Neural cell (in vitro differentiated cells): ENCODE measurements around the gene LCE1F. TPM values are rescaled to one million over a fixed set of nuclear protein-coding genes. Genes with fewer than 3 reads are reported as not detected.

Source experiments
- H2AFZ ChIP-seq: fragments of 200-600, 300-800 bp; sonication (generic), shearing (Covaris generic); 2 replicates; pipeline ENCODE4 v1.6.0; 2014; ENCODE audit warnings: low read depth, mild to moderate bottlenecking, antibody characterized with exemption, low read length, moderate library complexity
- H3F3A ChIP-seq: fragments of 200-600 bp; shearing (Covaris generic); 2 replicates; pipeline ENCODE4 v1.6.1; 2016; ENCODE audit warnings: mild to moderate bottlenecking, moderate library complexity, mixed read lengths, antibody characterized with exemption, low read length; ENCODE audit not compliant: insufficient read depth, poor library complexity, severe bottlenecking
- H3K27ac ChIP-seq: fragments of 200-600, 300-800 bp; sonication (generic), shearing (Covaris generic); 2 replicates; pipeline ENCODE4 v1.5.1; 2014; ENCODE audit warnings: mild to moderate bottlenecking, low read length, moderate library complexity
- H3K27me3 ChIP-seq: fragments of 300-800, 200-600 bp; sonication (generic), shearing (Covaris generic); 2 replicates; pipeline ENCODE4 v1.6.0; 2014; ENCODE audit warnings: mild to moderate bottlenecking, low read depth, low read length, moderate library complexity; ENCODE audit not compliant: insufficient read depth
- H3K36me3 ChIP-seq: fragments of 300-800, 200-600 bp; sonication (generic), shearing (Covaris generic); 2 replicates; pipeline ENCODE4 v1.5.1; 2014; ENCODE audit warnings: mild to moderate bottlenecking, antibody characterized with exemption, low read length, moderate library complexity; ENCODE audit not compliant: insufficient read depth
- H3K4me2 ChIP-seq: fragments of 300-800, 200-600 bp; sonication (generic), shearing (Covaris generic); 2 replicates; pipeline ENCODE4 v1.6.0; 2014; ENCODE audit warnings: mild to moderate bottlenecking, low read length
- H3K4me3 ChIP-seq: fragments of 300-800, 200-600 bp; sonication (generic), shearing (Covaris generic); 2 replicates; pipeline ENCODE4 v1.5.1; 2014; ENCODE audit warnings: mild to moderate bottlenecking, low read length, moderate library complexity
- H3K79me2 ChIP-seq: fragments of 200-600 bp; shearing (Covaris generic); replicated peaks from 2 replicates; pipeline ENCODE4 v1.6.0; 2014; ENCODE audit warnings: mild to moderate bottlenecking, low read length, moderate library complexity; ENCODE audit not compliant: insufficient read depth
- H3K9ac ChIP-seq: fragments of 300-800, 200-600 bp; sonication (generic), shearing (Covaris generic); 2 replicates; pipeline ENCODE4 v1.6.1; 2016; ENCODE audit warnings: mild to moderate bottlenecking, low read length, mixed read lengths
- H3K9me2 ChIP-seq: fragments of 200-600 bp; shearing (Covaris generic); 2 replicates; pipeline ENCODE4 v1.6.1; 2016; ENCODE audit warnings: mild to moderate bottlenecking, low read length, mixed read lengths; ENCODE audit not compliant: insufficient read depth
- H3K9me3 ChIP-seq: fragments of 200-600, 300-800 bp; sonication (generic), shearing (Covaris generic); 2 replicates; pipeline ENCODE4 v1.6.1; 2016; ENCODE audit warnings: mild to moderate bottlenecking, mixed run types, low read length, moderate library complexity, mixed read lengths
- H4K20me1 ChIP-seq: fragments of 200-600 bp; shearing (Covaris generic); 2 replicates; pipeline ENCODE4 v1.6.1; 2016; ENCODE audit warnings: mild to moderate bottlenecking, mixed run types; ENCODE audit not compliant: insufficient read depth
- EP300 ChIP-seq: fragments of 450-650 bp; conservative IDR thresholded peaks from 2 replicates; pipeline ENCODE4 v1.6.1; 2014; ENCODE audit warnings: antibody characterized with exemption, mild to moderate bottlenecking, moderate library complexity; ENCODE audit not compliant: poor library complexity, severe bottlenecking
- EZH2 ChIP-seq: fragments of 200-600, 300-800 bp; shearing (Covaris generic), sonication (generic); IDR thresholded peaks from 2 replicates; pipeline ENCODE4 v1.6.1; 2014; ENCODE audit warnings: antibody characterized with exemption, low read length, borderline replicate concordance, mild to moderate bottlenecking; ENCODE audit not compliant: insufficient read depth, poor library complexity, severe bottlenecking
- MXI1 ChIP-seq: fragments of 450-650 bp; conservative IDR thresholded peaks from 2 replicates; pipeline ENCODE4 v1.6.1; 2014; ENCODE audit warnings: antibody characterized with exemption, mild to moderate bottlenecking; ENCODE audit not compliant: poor library complexity, severe bottlenecking
- POLR2AphosphoS5 ChIP-seq: IDR thresholded peaks from 2 replicates; pipeline ENCODE4 v1.6.1; 2012
- RAD21 ChIP-seq: fragments of 450-650 bp; conservative IDR thresholded peaks from 2 replicates; pipeline ENCODE4 v1.6.1; 2014; ENCODE audit warnings: antibody characterized with exemption, mild to moderate bottlenecking, moderate library complexity
- SMC3 ChIP-seq: fragments of 450-650 bp; conservative IDR thresholded peaks from 2 replicates; pipeline ENCODE4 v1.6.1; 2014; ENCODE audit warnings: antibody characterized with exemption, mild to moderate bottlenecking, moderate library complexity; ENCODE audit not compliant: poor library complexity
- TAF1 ChIP-seq: IDR thresholded peaks from 2 replicates; pipeline ENCODE4 v1.6.1; 2012; ENCODE audit warnings: low read depth
- polyA plus RNA-seq: library from polyadenylated mRNA; depleted of rRNA; stranded (reverse); fragments of >200 nt; gene quantifications from 2 replicates; pipeline ENCODE4 v1.2.3, GENCODE V29; 2014
- TF ChIP-seq, protein P1 (sequence below): fragments of 450-650 bp; IDR thresholded peaks from 2 replicates; pipeline ENCODE4 v1.5.1; 2014; ENCODE audit warnings: antibody characterized with exemption, mild to moderate bottlenecking, moderate library complexity; ENCODE audit not compliant: poor library complexity, severe bottlenecking
- TF ChIP-seq, protein P2 (sequence below): IDR thresholded peaks from 2 replicates; pipeline ENCODE4 v1.6.1; 2012; ENCODE audit warnings: borderline replicate concordance

The LCE1F gene
- polyA plus RNA-seq, 1 donor from 2014 or later, result not detected

DNA sequence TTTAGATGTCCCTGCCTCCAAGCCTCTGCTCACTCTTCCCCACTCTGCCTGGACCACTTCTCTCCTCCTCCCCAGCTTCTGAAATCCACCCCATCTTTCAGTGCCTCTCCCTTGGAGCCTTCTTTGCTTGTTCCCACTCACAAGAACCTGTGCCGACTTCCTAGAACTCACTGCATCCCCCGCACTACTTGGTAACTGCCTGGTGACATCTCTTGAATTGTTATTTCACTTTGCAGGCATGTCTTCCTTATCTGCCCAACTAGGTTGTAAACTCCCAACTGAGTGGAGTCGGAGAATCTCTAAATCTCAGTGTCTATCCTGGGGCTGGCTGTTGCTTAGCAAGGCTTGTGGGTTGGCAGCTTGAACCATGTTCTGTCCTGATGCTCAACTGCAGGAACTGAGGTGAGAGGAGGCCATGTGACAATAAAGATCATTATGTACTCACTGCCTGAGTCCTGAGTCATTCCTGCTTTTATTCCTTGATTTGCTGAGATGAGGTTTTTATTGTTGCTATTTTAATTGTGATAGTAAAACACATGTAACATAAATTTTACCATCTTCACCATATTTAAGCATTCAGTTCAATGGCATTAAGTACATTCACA, 13.2 kb upstream of the LCE1F start:
- Histone ChIP-seq H3K79me2 (no peaks in the 10 kb centered on the region), H3K27me3 (no peaks in the 10 kb centered on the region), H3K9ac (no peak overlapping the region), H2AFZ (no peak overlapping the region), H3K9me3 (peaks cover 6% of the 10 kb centered on the region), H4K20me1 (no peaks in the 10 kb centered on the region), H3K27ac (no peak overlapping the region), H3K4me3 (no peak overlapping the region), H3K9me2 (no peaks in the 10 kb centered on the region), H3K4me2 (no peak overlapping the region), H3K36me3 (no peaks in the 10 kb centered on the region), H3F3A (no peaks in the 10 kb centered on the region)
- TF ChIP-seq SMC3, result no peak
- no peak for TF ChIP-seq POLR2AphosphoS5
- TF ChIP-seq, protein P1, sequence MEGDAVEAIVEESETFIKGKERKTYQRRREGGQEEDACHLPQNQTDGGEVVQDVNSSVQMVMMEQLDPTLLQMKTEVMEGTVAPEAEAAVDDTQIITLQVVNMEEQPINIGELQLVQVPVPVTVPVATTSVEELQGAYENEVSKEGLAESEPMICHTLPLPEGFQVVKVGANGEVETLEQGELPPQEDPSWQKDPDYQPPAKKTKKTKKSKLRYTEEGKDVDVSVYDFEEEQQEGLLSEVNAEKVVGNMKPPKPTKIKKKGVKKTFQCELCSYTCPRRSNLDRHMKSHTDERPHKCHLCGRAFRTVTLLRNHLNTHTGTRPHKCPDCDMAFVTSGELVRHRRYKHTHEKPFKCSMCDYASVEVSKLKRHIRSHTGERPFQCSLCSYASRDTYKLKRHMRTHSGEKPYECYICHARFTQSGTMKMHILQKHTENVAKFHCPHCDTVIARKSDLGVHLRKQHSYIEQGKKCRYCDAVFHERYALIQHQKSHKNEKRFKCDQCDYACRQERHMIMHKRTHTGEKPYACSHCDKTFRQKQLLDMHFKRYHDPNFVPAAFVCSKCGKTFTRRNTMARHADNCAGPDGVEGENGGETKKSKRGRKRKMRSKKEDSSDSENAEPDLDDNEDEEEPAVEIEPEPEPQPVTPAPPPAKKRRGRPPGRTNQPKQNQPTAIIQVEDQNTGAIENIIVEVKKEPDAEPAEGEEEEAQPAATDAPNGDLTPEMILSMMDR, result no peak
- TF ChIP-seq EP300, result no peak

DNA sequence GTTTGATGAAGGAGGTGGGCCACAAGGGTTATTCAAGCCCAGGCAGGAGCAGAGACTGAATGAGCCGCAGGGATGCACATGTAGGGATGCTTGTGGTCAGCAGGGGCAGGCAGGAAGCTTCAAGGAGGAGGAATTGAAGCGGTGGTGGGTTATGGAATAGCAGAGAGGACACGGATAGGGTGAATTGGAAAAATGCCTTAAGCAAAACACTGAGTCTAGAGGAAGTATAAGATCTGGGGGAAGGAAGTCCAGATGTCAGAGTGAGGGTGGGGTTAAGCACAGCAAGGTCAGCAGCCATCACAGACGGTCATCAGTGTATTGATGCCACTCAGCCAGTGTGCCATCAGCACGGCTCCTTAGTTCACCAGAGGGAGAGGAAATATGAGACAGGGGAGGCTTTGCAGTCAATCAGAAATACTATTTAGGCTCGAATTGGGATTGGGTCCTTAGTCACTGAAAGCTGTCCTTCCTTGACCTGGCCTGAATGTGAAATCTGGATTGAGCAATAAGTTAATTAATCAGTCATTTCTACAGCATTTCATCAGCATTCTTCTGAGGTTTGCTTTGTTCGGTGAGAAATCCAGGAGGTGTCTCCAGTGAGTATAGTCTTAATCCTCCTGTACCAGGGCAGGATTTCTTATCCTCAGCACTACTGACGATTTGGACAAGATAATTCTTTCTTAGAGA, 6.0 kb upstream of the LCE1F start:
- no peaks in the 10 kb centered on the region for H3K79me2 ChIP-seq
- H3K9ac ChIP-seq, result no peak overlapping the region
- no peak for TF ChIP-seq EZH2
- TF ChIP-seq, protein P1, result no peak
- TF ChIP-seq SMC3, result no peak
- no peak overlapping the region for H2AFZ ChIP-seq
- H3K9me3 ChIP-seq, result peaks cover 3% of the 10 kb centered on the region
- no peaks in the 10 kb centered on the region for H3K27me3 ChIP-seq
- no peak overlapping the region for H3K27ac ChIP-seq
- H3F3A ChIP-seq, result no peaks in the 10 kb centered on the region
- no peak overlapping the region for H3K4me2 ChIP-seq
- H3K9me2 ChIP-seq, result no peaks in the 10 kb centered on the region
- no peaks in the 10 kb centered on the region for H4K20me1 ChIP-seq
- no peaks in the 10 kb centered on the region for H3K36me3 ChIP-seq
- no peak overlapping the region for H3K4me3 ChIP-seq

DNA sequence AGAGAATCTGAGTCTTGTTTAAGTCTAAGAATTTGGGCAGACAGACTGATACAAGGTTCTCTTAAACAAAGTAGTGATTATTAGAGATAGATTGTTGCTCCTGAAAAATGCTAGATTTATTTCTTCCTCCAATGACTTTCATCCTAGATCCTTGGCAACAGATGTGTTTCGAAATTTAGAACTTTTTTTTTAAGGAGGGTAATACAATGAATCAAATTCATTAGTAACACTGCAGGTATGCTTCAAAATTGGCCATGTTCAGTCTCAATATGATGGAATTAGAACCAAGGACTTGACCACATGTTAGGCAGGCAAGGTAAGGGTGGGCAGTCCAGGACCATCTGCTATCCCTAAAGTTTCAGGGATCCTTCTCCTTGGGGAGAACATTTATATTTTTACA, 4.5 kb upstream of the LCE1F start:
- H3F3A ChIP-seq, result no peaks in the 10 kb centered on the region
- no peaks in the 10 kb centered on the region for H3K79me2 ChIP-seq
- H3K27me3 ChIP-seq, result no peaks in the 10 kb centered on the region
- no peak overlapping the region for H3K27ac ChIP-seq
- no peaks in the 10 kb centered on the region for H3K9me3 ChIP-seq
- no peaks in the 10 kb centered on the region for H3K9me2 ChIP-seq
- TF ChIP-seq POLR2AphosphoS5, result no peak
- TF ChIP-seq EP300, result no peak
- no peak for TF ChIP-seq MXI1
- TF ChIP-seq EZH2, result no peak
- TF ChIP-seq SMC3, result no peak
- no peak for TF ChIP-seq RAD21
- TF ChIP-seq TAF1, result no peak
- TF ChIP-seq, protein P1, result no peak
- TF ChIP-seq, protein P2, sequence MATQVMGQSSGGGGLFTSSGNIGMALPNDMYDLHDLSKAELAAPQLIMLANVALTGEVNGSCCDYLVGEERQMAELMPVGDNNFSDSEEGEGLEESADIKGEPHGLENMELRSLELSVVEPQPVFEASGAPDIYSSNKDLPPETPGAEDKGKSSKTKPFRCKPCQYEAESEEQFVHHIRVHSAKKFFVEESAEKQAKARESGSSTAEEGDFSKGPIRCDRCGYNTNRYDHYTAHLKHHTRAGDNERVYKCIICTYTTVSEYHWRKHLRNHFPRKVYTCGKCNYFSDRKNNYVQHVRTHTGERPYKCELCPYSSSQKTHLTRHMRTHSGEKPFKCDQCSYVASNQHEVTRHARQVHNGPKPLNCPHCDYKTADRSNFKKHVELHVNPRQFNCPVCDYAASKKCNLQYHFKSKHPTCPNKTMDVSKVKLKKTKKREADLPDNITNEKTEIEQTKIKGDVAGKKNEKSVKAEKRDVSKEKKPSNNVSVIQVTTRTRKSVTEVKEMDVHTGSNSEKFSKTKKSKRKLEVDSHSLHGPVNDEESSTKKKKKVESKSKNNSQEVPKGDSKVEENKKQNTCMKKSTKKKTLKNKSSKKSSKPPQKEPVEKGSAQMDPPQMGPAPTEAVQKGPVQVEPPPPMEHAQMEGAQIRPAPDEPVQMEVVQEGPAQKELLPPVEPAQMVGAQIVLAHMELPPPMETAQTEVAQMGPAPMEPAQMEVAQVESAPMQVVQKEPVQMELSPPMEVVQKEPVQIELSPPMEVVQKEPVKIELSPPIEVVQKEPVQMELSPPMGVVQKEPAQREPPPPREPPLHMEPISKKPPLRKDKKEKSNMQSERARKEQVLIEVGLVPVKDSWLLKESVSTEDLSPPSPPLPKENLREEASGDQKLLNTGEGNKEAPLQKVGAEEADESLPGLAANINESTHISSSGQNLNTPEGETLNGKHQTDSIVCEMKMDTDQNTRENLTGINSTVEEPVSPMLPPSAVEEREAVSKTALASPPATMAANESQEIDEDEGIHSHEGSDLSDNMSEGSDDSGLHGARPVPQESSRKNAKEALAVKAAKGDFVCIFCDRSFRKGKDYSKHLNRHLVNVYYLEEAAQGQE, result no peak
- no peak overlapping the region for H2AFZ ChIP-seq
- H3K4me3 ChIP-seq, result no peak overlapping the region
- H3K9ac ChIP-seq, result no peak overlapping the region
- no peaks in the 10 kb centered on the region for H3K36me3 ChIP-seq
- H3K4me2 ChIP-seq, result no peak overlapping the region
- no peaks in the 10 kb centered on the region for H4K20me1 ChIP-seq
